ENCODE measurements around the gene RIT2. TPM values are rescaled to one million over a fixed set of nuclear protein-coding genes. Genes with fewer than 3 reads are reported as not detected.

Gene RIT2
- total RNA-seq, 1 donor from 2014 or later = not detected

- H3K36me3 ChIP-seq = no peaks in the 10 kb centered on the region
- no peak for TF ChIP-seq CTCF (IDR thresholded peaks at IDR 0.05)
- no peak for TF ChIP-seq EZH2 (IDR thresholded peaks at IDR 0.05)
- TF ChIP-seq EZH2phosphoT487 (IDR thresholded peaks at IDR 0.05) = no peak
- no peaks in the 10 kb centered on the region for H3K4me1 ChIP-seq
- H3K9me3 ChIP-seq (ENCODE audit: low read depth) = no peaks in the 10 kb centered on the region
- H3K36me3 Mint-ChIP-seq = no peaks in the 10 kb centered on the region
- H2AFZ ChIP-seq (replicated peaks) = no peak overlapping the region
- no peaks in the 10 kb centered on the region for H3K27me3 ChIP-seq
- no peak overlapping the region for H3K4me2 ChIP-seq
- peaks cover 3% of the 10 kb centered on the region for H3K27me3 Mint-ChIP-seq (ENCODE audit: insufficient read depth, low read depth)
- H3K4me1 Mint-ChIP-seq = no peaks in the 10 kb centered on the region
- no peaks in the 10 kb centered on the region for H4K20me1 ChIP-seq (ENCODE audit: low read depth)
- H3F3A ChIP-seq (ENCODE audit: low read depth) = no peaks in the 10 kb centered on the region
- no peak overlapping the region for H3K4me3 ChIP-seq
- peaks cover 3% of the 10 kb centered on the region for H3K9me3 Mint-ChIP-seq
- no peak overlapping the region for H3K9ac ChIP-seq
- no peak overlapping the region for H3K27ac ChIP-seq
- no peak for DNase-seq (ENCODE audit: low spot score)
- H3K79me2 ChIP-seq (ENCODE audit: low read depth) = no peaks in the 10 kb centered on the region
- no peak overlapping the region for H3K4me3 Mint-ChIP-seq
- H3K27ac Mint-ChIP-seq = no peak overlapping the region
Observed at GRCh38 chr18:42901161-42901560, 214.3 kb downstream of the RIT2 start.

GRCh38 chr18:42893977-42894376 lies 221.5 kb downstream of the RIT2 start:
- DNase-seq (ENCODE audit: low spot score) = peak; percentile 2
- Mint-ChIP-seq H3K27me3 (ENCODE audit: insufficient read depth, low read depth) (no peaks in the 10 kb centered on the region), H3K4me1 (peaks cover 4% of the 10 kb centered on the region), H3K27ac (no peak overlapping the region), H3K36me3 (no peaks in the 10 kb centered on the region), H3K4me3 (no peak overlapping the region), H3K9me3 (peaks cover 7% of the 10 kb centered on the region)
- Histone ChIP-seq H3K4me2 (no peak overlapping the region), H4K20me1 (ENCODE audit: low read depth) (no peaks in the 10 kb centered on the region), H3K4me3 (no peak overlapping the region), H3K9ac (no peak overlapping the region), H3F3A (ENCODE audit: low read depth) (no peaks in the 10 kb centered on the region), H3K79me2 (ENCODE audit: low read depth) (no peaks in the 10 kb centered on the region), H3K27ac (no peak overlapping the region), H3K27me3 (no peaks in the 10 kb centered on the region), H3K36me3 (no peaks in the 10 kb centered on the region), H3K4me1 (no peaks in the 10 kb centered on the region), H2AFZ (replicated peaks) (no peak overlapping the region), H3K9me3 (ENCODE audit: low read depth) (no peaks in the 10 kb centered on the region)
- TF ChIP-seq CTCF (IDR thresholded peaks at IDR 0.05) = no peak
- no peak for TF ChIP-seq EZH2 (IDR thresholded peaks at IDR 0.05)
- TF ChIP-seq EZH2phosphoT487 (IDR thresholded peaks at IDR 0.05) = no peak

- Histone ChIP-seq H3K27me3 (no peaks in the 10 kb centered on the region), H3K79me2 (ENCODE audit: low read depth) (no peaks in the 10 kb centered on the region), H3K9ac (no peak overlapping the region), H3K27ac (no peak overlapping the region), H3K4me2 (no peak overlapping the region), H3F3A (ENCODE audit: low read depth) (no peaks in the 10 kb centered on the region), H2AFZ (replicated peaks) (no peak overlapping the region), H3K4me1 (no peaks in the 10 kb centered on the region), H3K4me3 (no peak overlapping the region), H3K36me3 (no peaks in the 10 kb centered on the region), H3K9me3 (ENCODE audit: low read depth) (no peaks in the 10 kb centered on the region), H4K20me1 (ENCODE audit: low read depth) (no peaks in the 10 kb centered on the region)
- no peak for DNase-seq (ENCODE audit: low spot score)
- Mint-ChIP-seq H3K9me3 (peaks cover 4% of the 10 kb centered on the region), H3K4me3 (no peak overlapping the region), H3K36me3 (no peaks in the 10 kb centered on the region), H3K27me3 (ENCODE audit: insufficient read depth, low read depth) (no peaks in the 10 kb centered on the region), H3K4me1 (peaks cover 4% of the 10 kb centered on the region), H3K27ac (no peak overlapping the region)
- TF ChIP-seq EZH2 (IDR thresholded peaks at IDR 0.05) = no peak
- no peak for TF ChIP-seq EZH2phosphoT487 (IDR thresholded peaks at IDR 0.05)
- no peak for TF ChIP-seq CTCF (IDR thresholded peaks at IDR 0.05)
Observed at GRCh38 chr18:42892181-42892580, 223.3 kb downstream of the RIT2 start.
